ENCODE data around the gene ZNF385B. TPM values are rescaled to one million over a fixed set of nuclear protein-coding genes. Genes with fewer than 3 reads are reported as not detected.
"Not testable (repeated sequence)": the region's sequence is repeated elsewhere in the genome, so short reads cannot be mapped to it uniquely, and the experiment has no call there.

Gene ZNF385B
- total RNA-seq, 1 donor from 2014 or later = 0.83 TPM

- no peak for DNase-seq (ENCODE audit: low spot score)
Observed at GRCh38 chr2:179636100-179636980, 225.1 kb downstream of the ZNF385B start.

- not testable (repeated sequence) for DNase-seq (ENCODE audit: low spot score)
Observed at GRCh38 chr2:179631769-179632385, 229.5 kb downstream of the ZNF385B start.

GRCh38 chr2:179629776-179630175 is 231.6 kb downstream of the ZNF385B start:
- DNase-seq (ENCODE audit: low spot score) = not testable (repeated sequence)

GRCh38 chr2:179626261-179626660 is 235.2 kb downstream of the ZNF385B start:
- DNase-seq (ENCODE audit: low spot score) = no peak

- DNase-seq (ENCODE audit: low spot score) = no peak
Observed at GRCh38 chr2:179622635-179623300, 238.6 kb downstream of the ZNF385B start.

- no peak for DNase-seq (ENCODE audit: low spot score)
Observed at GRCh38 chr2:179622112-179622511, 239.3 kb downstream of the ZNF385B start.

- no peak for DNase-seq (ENCODE audit: low spot score)
Observed at GRCh38 chr2:179619947-179620467, 241.4 kb downstream of the ZNF385B start.

- no peak for DNase-seq (ENCODE audit: low spot score)
Observed at GRCh38 chr2:179614121-179614520, 247.3 kb downstream of the ZNF385B start.

GRCh38 chr2:179613701-179614100 is 247.7 kb downstream of the ZNF385B start:
- no peak for DNase-seq (ENCODE audit: low spot score)

- DNase-seq (ENCODE audit: low spot score) = no peak
Observed at GRCh38 chr2:179613299-179613651, 248.1 kb downstream of the ZNF385B start.

GRCh38 chr2:179612591-179613298 is 248.7 kb downstream of the ZNF385B start:
- DNase-seq (ENCODE audit: low spot score) = no peak

- DNase-seq (ENCODE audit: low spot score) = no peak
Observed at GRCh38 chr2:179612108-179612507, 249.3 kb downstream of the ZNF385B start.

GRCh38 chr2:179606141-179606540 is 255.3 kb downstream of the ZNF385B start:
- no peak for DNase-seq (ENCODE audit: low spot score)

- no peak for DNase-seq (ENCODE audit: low spot score)
Observed at GRCh38 chr2:179605341-179605740, 256.1 kb downstream of the ZNF385B start.

GRCh38 chr2:179604598-179604997 is 256.8 kb downstream of the ZNF385B start:
- DNase-seq (ENCODE audit: low spot score) = no peak

GRCh38 chr2:179602452-179602851 is 259.0 kb downstream of the ZNF385B start:
- DNase-seq (ENCODE audit: low spot score) = no peak

GRCh38 chr2:179596018-179596417 is 265.4 kb downstream of the ZNF385B start:
- no peak for DNase-seq (ENCODE audit: low spot score)

- DNase-seq (ENCODE audit: low spot score) = no peak
Observed at GRCh38 chr2:179595284-179595683, 266.1 kb downstream of the ZNF385B start.

- DNase-seq (ENCODE audit: low spot score) = no peak
Observed at GRCh38 chr2:179594268-179595112, 266.9 kb downstream of the ZNF385B start.

GRCh38 chr2:179593323-179593722 is 268.1 kb downstream of the ZNF385B start:
- no peak for DNase-seq (ENCODE audit: low spot score)

Data from ureter (tissue), 1 donor.